Thyroid gland (tissue), 4 donors: ENCODE measurements around the gene POLR3H. TPM values are rescaled to one million over a fixed set of nuclear protein-coding genes. Genes with fewer than 3 reads are reported as not detected.

ENCODE experiments used
- DNase-seq, 2 donors: peaks; one replicate each; pipeline ENCODE4 v3.0.0-alpha.2; 2019
- H3K27ac ChIP-seq, 3 donors: fragments of 200-600 bp; sonication (generic); 1 replicate in 2 of 3; 2 replicates in 1 of 3; pipeline ENCODE4 v1.5.1; 2016 to 2019; ENCODE audit warnings: mild to moderate bottlenecking in 1 of 3, moderate library complexity in 1 of 3
- H3K27me3 ChIP-seq: fragments of 200-600 bp; sonication (generic); one replicate; pipeline ENCODE4 v1.5.1; 2019
- H3K36me3 ChIP-seq, 2 donors: fragments of 200-600 bp; sonication (generic); one replicate each; pipeline ENCODE4 v1.5.1; 2016 to 2019
- H3K4me1 ChIP-seq, 2 donors: fragments of 200-600 bp; sonication (generic); one replicate each; pipeline ENCODE4 v1.5.1; 2017 to 2019
- H3K4me3 ChIP-seq, 3 donors: fragments of 200-600 bp; sonication (generic); replicated peaks in 1 of 3; 1 replicate in 2 of 3; 2 replicates in 1 of 3; pipeline ENCODE4 v1.5.1; 2016; ENCODE audit warnings: mild to moderate bottlenecking in 1 of 3
- H3K9me3 ChIP-seq: fragments of 200-600 bp; sonication (generic); one replicate; pipeline ENCODE4 v1.5.1; 2017
- CTCF ChIP-seq, 6 experiments: fragments of 200-600 bp in 3 of 6; fragments of 450-650 bp in 3 of 6; sonication (generic) in 3 of 6; IDR thresholded peaks; one replicate each; pipeline ENCODE4 v1.5.1; 2016 to 2019; ENCODE audit warnings: antibody characterized with exemption in 6 of 6, mild to moderate bottlenecking in 2 of 6, inconsistent platforms in 1 of 6, moderate library complexity in 1 of 6
- POLR2A ChIP-seq, 2 donors: fragments of 450-650 bp; IDR thresholded peaks; one replicate each; pipeline ENCODE4 v1.6.1; 2017; ENCODE audit warnings: antibody characterized with exemption in 2 of 2, mild to moderate bottlenecking in 2 of 2, moderate library complexity in 1 of 2
- WGBS, 2 donors: methylation state at CpG; one replicate each; pipeline ENCODE4 v1.1.5; 2017; 5-methylcytosine and 5-hydroxymethylcytosine counted together
- intact Hi-C: fragments of 100-400 bp; cut with DNase I; formaldehyde crosslinking; loops from one replicate; pipeline ENCODE4 v1.15.1; 2023
- total RNA-seq, 4 donors: library from RNA; depleted of rRNA; stranded (reverse); fragments of >200 nt; gene quantifications; one replicate each; pipeline ENCODE4 v1.2.3, GENCODE V29; 2016

POLR3H gene
- total RNA-seq, 4 donors from 2014 or later, result 20.6 to 27.3 (median 25.3) TPM

- Histone ChIP-seq H3K4me1 (peaks cover 11 to 19% of the 10 kb centered on the region in 2 donors), H3K27ac (no peak overlapping the region), H3K36me3 (no peaks in the 10 kb centered on the region), H3K27me3 (no peaks in the 10 kb centered on the region), H3K9me3 (no peaks in the 10 kb centered on the region), H3K4me3 (no peak overlapping the region)
- TF ChIP-seq POLR2A (IDR thresholded peaks at IDR 0.05) (no peak), CTCF (IDR thresholded peaks at IDR 0.05) (no peak)
- no peak for DNase-seq
- intact Hi-C loops, result no loop called here
- WGBS, 2 donors, result 87 to 96% methylated on average over 8 of the region's 8 CpGs
These were observed 5.7 kb downstream of the POLR3H start for GRCh38 chr22:41538583-41538982.

GRCh38 chr22:41537203-41537602, 7.1 kb downstream of the POLR3H start:
- intact Hi-C loops, result no loop called here
- H3K27me3 ChIP-seq, result no peaks in the 10 kb centered on the region
- no peak overlapping the region for H3K27ac ChIP-seq
- no peak for TF ChIP-seq CTCF (IDR thresholded peaks at IDR 0.05)
- peaks cover 0 to 5% of the 10 kb centered on the region in 2 donors for H3K4me1 ChIP-seq
- no peaks in the 10 kb centered on the region for H3K9me3 ChIP-seq
- WGBS, 2 donors, result 89 to 96% methylated on average over 3 of the region's 3 CpGs
- no peak overlapping the region for H3K4me3 ChIP-seq
- DNase-seq, result no peak
- peaks cover 0 to 4% of the 10 kb centered on the region in 2 donors for H3K36me3 ChIP-seq

- TF ChIP-seq POLR2A (IDR thresholded peaks at IDR 0.05) (no peak), CTCF (IDR thresholded peaks at IDR 0.05) (no peak)
- 84 to 87% methylated on average over 5 of the region's 5 CpGs for WGBS, 2 donors
- Histone ChIP-seq H3K36me3 (peaks cover 13 to 22% of the 10 kb centered on the region in 2 donors), H3K4me3 (no peak overlapping the region), H3K27ac (no peak overlapping the region), H3K27me3 (no peaks in the 10 kb centered on the region), H3K9me3 (no peaks in the 10 kb centered on the region), H3K4me1 (no peaks in the 10 kb centered on the region)
- intact Hi-C loops, result no loop called here
- no peak for DNase-seq
These were observed 9.0 kb downstream of the POLR3H start for GRCh38 chr22:41535244-41535643.

- 92 to 96% methylated on average over 8 of the region's 8 CpGs for WGBS, 2 donors
- intact Hi-C loops, result no loop called here
- no peaks in the 10 kb centered on the region for H3K4me1 ChIP-seq
- TF ChIP-seq POLR2A (IDR thresholded peaks at IDR 0.05) (no peak), CTCF (IDR thresholded peaks at IDR 0.05) (no peak)
- H3K27ac ChIP-seq, result no peak overlapping the region
- no peaks in the 10 kb centered on the region for H3K27me3 ChIP-seq
- H3K36me3 ChIP-seq, result peaks cover 17 to 26% of the 10 kb centered on the region in 2 donors
- no peaks in the 10 kb centered on the region for H3K9me3 ChIP-seq
- no peak for DNase-seq
- H3K4me3 ChIP-seq, result no peak overlapping the region
These were observed 10.1 kb downstream of the POLR3H start for GRCh38 chr22:41534219-41534618.

- 73 to 78% methylated on average over 8 to 10 of the region's 19 CpGs for WGBS, 2 donors
- intact Hi-C loops, result no loop called here
- H3K9me3 ChIP-seq, result no peaks in the 10 kb centered on the region
- H3K27me3 ChIP-seq, result no peaks in the 10 kb centered on the region
- peak; percentile 39 to 78 (median 62) for TF ChIP-seq CTCF (IDR thresholded peaks at IDR 0.05)
- TF ChIP-seq POLR2A (IDR thresholded peaks at IDR 0.05), result no peak
- H3K27ac ChIP-seq, result peak overlapping the region in 1 of 3 donors; percentile 33
- DNase-seq, result peak; percentile 55 to 73
- H3K4me3 ChIP-seq, result no peak overlapping the region
- peaks cover 27 to 31% of the 10 kb centered on the region in 2 donors for H3K36me3 ChIP-seq
- no peaks in the 10 kb centered on the region for H3K4me1 ChIP-seq
These were observed 11.1 kb downstream of the POLR3H start for GRCh38 chr22:41532908-41533825.
